ENCODE measurements around the gene RPN1. TPM values are rescaled to one million over a fixed set of nuclear protein-coding genes. Genes with fewer than 3 reads are reported as not detected.

RPN1 gene
- total RNA-seq, 6 donors from 2014 or later = 81.7 to 321 (median 218) TPM

DNA sequence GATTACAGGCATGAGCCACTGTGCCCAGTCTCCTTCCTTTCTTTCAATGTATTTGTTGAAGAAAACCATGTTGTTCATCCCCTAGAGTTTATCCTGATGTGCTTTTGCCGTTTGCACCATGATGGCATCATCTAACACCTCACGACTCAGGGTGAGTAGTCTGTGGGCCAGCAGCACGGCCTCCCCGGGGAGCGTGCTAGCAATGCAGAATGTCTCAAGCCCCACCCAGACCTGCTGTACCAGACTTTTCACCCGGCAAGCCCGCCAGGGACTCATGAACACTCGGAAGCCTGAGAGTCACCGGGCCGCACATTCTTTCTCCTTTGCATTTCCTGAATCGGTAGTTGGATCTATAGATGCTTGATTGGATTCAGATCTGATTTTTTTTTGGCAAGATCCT lies 64.6 kb downstream of the RPN1 start:
- no peak for ATAC-seq (ENCODE audit: low FRiP score in 2 of 2)
- 79 to 94% methylated on average over 11 of the region's 11 CpGs for WGBS, 2 donors

DNA sequence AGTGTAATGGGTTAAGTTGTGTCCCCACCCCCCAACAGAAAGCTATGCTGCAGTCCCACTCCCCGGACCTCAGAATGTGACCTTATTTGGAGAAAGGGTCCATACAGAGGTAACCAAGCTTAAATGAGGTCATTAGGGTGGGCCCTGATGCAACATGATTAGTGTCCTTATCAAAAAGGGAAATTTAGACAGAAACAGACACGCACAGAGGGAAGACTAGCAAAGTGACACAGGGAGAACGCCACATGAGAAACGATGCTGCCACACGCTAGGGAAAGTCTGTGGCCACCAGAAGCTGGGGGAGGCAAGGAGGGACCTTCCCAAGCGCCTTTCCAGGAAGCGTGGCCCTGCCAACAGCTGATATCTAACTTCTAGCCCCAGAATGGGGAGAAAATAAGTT lies 65.4 kb downstream of the RPN1 start:
- no peak overlapping the region for H3K27ac ChIP-seq
- peaks cover 0 to 9% (median 3%) of the 10 kb centered on the region in 4 donors for H3K4me1 ChIP-seq
- H3K36me3 ChIP-seq = no peaks in the 10 kb centered on the region
- H3K4me3 ChIP-seq = no peak overlapping the region
- no peaks in the 10 kb centered on the region for H3K27me3 ChIP-seq
- no peak for ATAC-seq (ENCODE audit: low FRiP score in 2 of 2)
- 65 to 74% methylated on average over 7 of the region's 7 CpGs for WGBS, 2 donors
- no peak for DNase-seq
- TF ChIP-seq POLR2A (IDR thresholded peaks at IDR 0.05) = no peak
- TF ChIP-seq, protein P1, sequence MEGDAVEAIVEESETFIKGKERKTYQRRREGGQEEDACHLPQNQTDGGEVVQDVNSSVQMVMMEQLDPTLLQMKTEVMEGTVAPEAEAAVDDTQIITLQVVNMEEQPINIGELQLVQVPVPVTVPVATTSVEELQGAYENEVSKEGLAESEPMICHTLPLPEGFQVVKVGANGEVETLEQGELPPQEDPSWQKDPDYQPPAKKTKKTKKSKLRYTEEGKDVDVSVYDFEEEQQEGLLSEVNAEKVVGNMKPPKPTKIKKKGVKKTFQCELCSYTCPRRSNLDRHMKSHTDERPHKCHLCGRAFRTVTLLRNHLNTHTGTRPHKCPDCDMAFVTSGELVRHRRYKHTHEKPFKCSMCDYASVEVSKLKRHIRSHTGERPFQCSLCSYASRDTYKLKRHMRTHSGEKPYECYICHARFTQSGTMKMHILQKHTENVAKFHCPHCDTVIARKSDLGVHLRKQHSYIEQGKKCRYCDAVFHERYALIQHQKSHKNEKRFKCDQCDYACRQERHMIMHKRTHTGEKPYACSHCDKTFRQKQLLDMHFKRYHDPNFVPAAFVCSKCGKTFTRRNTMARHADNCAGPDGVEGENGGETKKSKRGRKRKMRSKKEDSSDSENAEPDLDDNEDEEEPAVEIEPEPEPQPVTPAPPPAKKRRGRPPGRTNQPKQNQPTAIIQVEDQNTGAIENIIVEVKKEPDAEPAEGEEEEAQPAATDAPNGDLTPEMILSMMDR (IDR thresholded peaks at IDR 0.05) = no peak
- TF ChIP-seq POLR2AphosphoS5 (IDR thresholded peaks at IDR 0.05) = no peak
- TF ChIP-seq EP300 (IDR thresholded peaks at IDR 0.05) = no peak
- H3K9me3 ChIP-seq = no peaks in the 10 kb centered on the region

More for the DNA sequence above, 64.6 kb downstream of the RPN1 start:
- H3K4me1 ChIP-seq = peaks cover 0 to 9% (median 3%) of the 10 kb centered on the region in 4 donors
- no peaks in the 10 kb centered on the region for H3K27me3 ChIP-seq
- TF ChIP-seq, protein P1 (IDR thresholded peaks at IDR 0.05) = no peak
- no peak for TF ChIP-seq POLR2AphosphoS5 (IDR thresholded peaks at IDR 0.05)
- no peak for TF ChIP-seq POLR2A (IDR thresholded peaks at IDR 0.05)
- TF ChIP-seq EP300 (IDR thresholded peaks at IDR 0.05) = no peak
- no peak for DNase-seq
- no peak overlapping the region for H3K4me3 ChIP-seq
- no peak overlapping the region for H3K27ac ChIP-seq
- no peaks in the 10 kb centered on the region for H3K9me3 ChIP-seq
- H3K36me3 ChIP-seq = no peaks in the 10 kb centered on the region

DNA sequence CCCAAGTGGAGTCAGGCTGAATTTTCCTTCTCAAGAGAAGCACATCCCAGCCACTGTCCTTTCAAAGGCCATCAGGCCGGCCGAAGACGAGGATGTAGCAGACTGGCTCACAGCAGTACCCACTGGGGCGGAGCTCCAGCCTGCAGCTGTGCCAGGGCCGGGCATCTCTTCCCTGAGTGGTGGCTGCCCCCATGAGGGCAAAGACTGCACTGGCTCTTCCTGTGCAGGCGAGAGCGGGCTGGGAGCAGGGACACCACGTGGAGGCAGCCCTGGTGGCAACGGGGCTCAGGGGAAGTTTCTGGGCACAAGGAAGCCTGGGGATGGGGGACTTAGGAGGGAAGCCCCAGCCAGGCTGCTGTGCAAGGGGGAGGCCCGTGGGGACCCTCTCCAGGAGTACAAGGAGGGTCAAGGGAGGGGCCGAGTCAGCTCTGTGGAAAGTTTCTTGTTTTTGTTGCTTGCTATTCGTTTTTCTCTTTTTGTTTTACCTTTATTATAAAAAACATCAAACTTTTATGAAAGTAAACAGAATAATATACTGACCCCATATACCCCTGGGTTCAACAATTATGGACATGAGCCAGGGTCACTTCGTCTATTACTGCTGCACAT lies 66.1 kb downstream of the RPN1 start:
- Histone ChIP-seq H3K27me3 (no peaks in the 10 kb centered on the region), H3K9me3 (peaks cover 0 to 5% (median 4%) of the 10 kb centered on the region in 4 donors), H3K27ac (no peak overlapping the region), H3K4me1 (peaks cover 0 to 9% (median 3%) of the 10 kb centered on the region in 4 donors), H3K4me3 (no peak overlapping the region), H3K36me3 (no peaks in the 10 kb centered on the region)
- ATAC-seq (ENCODE audit: low FRiP score in 2 of 2) (peak; percentile 83 to 92), DNase-seq (peak; percentile 60 to 84)
- WGBS, 2 donors = 11 to 19% methylated on average over 13 of the region's 13 CpGs
- no peak for TF ChIP-seq EP300 (IDR thresholded peaks at IDR 0.05)
- TF ChIP-seq POLR2A (IDR thresholded peaks at IDR 0.05) = no peak
- TF ChIP-seq, protein P1 (IDR thresholded peaks at IDR 0.05) = peak; percentile 65 to 89 (median 80)
- TF ChIP-seq POLR2AphosphoS5 (IDR thresholded peaks at IDR 0.05) = peak in 1 of 2 donors; percentile 29

DNA sequence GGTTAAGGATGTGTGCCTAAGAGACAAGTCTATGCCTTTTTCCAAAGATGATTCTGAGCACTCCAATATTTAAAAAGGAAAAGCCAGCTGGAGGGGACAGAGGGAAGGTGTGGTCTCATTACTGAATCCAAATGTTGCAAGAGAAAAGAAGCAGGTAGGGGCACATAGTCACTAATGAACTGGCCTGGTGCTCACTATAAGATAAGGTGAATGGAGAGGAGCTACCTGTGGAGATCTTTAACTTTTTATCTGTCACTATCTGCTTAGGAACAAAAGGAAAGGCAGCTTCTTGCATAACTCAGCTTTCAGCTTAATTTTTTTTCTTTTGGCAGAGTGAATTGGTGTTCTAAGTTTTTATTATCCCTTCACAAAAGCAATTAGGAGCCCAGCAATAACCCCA lies 69.1 kb downstream of the RPN1 start:
- no peaks in the 10 kb centered on the region for H3K36me3 ChIP-seq
- no peak overlapping the region for H3K4me3 ChIP-seq
- no peaks in the 10 kb centered on the region for H3K27me3 ChIP-seq
- H3K4me1 ChIP-seq = peaks cover 0 to 9% (median 3%) of the 10 kb centered on the region in 4 donors
- DNase-seq (no peak), ATAC-seq (ENCODE audit: low FRiP score in 2 of 2) (no peak)
- peaks cover 0 to 5% (median 4%) of the 10 kb centered on the region in 4 donors for H3K9me3 ChIP-seq
- TF ChIP-seq POLR2AphosphoS5 (IDR thresholded peaks at IDR 0.05) (no peak), POLR2A (IDR thresholded peaks at IDR 0.05) (no peak), EP300 (IDR thresholded peaks at IDR 0.05) (no peak)
- TF ChIP-seq, protein P1 (IDR thresholded peaks at IDR 0.05) = no peak
- no peak overlapping the region for H3K27ac ChIP-seq

GRCh38 chr3:128579927-128580326 lies 70.7 kb downstream of the RPN1 start:
- no peak overlapping the region for H3K4me3 ChIP-seq
- H3K4me1 ChIP-seq = peaks cover 0 to 10% (median 4%) of the 10 kb centered on the region in 4 donors
- TF ChIP-seq POLR2A (IDR thresholded peaks at IDR 0.05) = no peak
- TF ChIP-seq, protein P1 (IDR thresholded peaks at IDR 0.05) = no peak
- TF ChIP-seq POLR2AphosphoS5 (IDR thresholded peaks at IDR 0.05) = no peak
- TF ChIP-seq EP300 (IDR thresholded peaks at IDR 0.05) = no peak
- WGBS, 2 donors = 86 to 93% methylated on average over 2 of the region's 2 CpGs
- no peaks in the 10 kb centered on the region for H3K27me3 ChIP-seq
- DNase-seq = no peak
- H3K9me3 ChIP-seq = peaks cover 0 to 5% (median 4%) of the 10 kb centered on the region in 4 donors
- H3K27ac ChIP-seq = no peak overlapping the region
- H3K36me3 ChIP-seq = no peaks in the 10 kb centered on the region
- no peak for ATAC-seq (ENCODE audit: low FRiP score in 2 of 2)
